ENCODE data around the gene ST6GAL2. TPM values are rescaled to one million over a fixed set of nuclear protein-coding genes. Genes with fewer than 3 reads are reported as not detected.

ST6GAL2 gene
- 0.58 and 0.77 TPM in 2 replicates for polyA plus RNA-seq (2012; rRNA removed)
- polyA plus RNA-seq (2012; cell fraction: cytosol; rRNA removed) = 0.54 and 0.93 TPM in 2 replicates
- polyA plus RNA-seq (2012; cell fraction: nucleus; rRNA removed) = 0.31 and 0.50 TPM in 2 replicates

GRCh38 chr2:106885971-106886915 is at the start of gene ST6GAL2:
TSS of gene ST6GAL2 (minus strand) at chr2:106886167. CDS start at chr2:106843977, 42,190 bp downstream.
- Histone ChIP-seq H3K79me2 (ENCODE audit: insufficient read depth) (0 out of 2 replicates have a peak, but pooled peaks cover 3% of the 10 kb centered on the region), H3K27ac (ENCODE audit: low read depth in 2 of 2, low read length in 1 of 2) (peak within 1 kb of the TSS; percentile 30 to 92; a peak in 3 of 4 replicates), H3K27me3 (ENCODE audit: insufficient read depth) (no peaks in the 10 kb centered on the region), H4K20me1 (ENCODE audit: insufficient read depth) (no peaks in the 10 kb centered on the region), H3K9me3 (no peaks in the 10 kb centered on the region), H2AFZ (ENCODE audit: low read depth) (peak within 1 kb of the TSS; percentile 88), H3K9ac (peak within 1 kb of the TSS; percentile 49; the same call in 1 of the 2 replicates), H3K4me2 (peak within 1 kb of the TSS; percentile 94), H3K9me2 (no peaks in the 10 kb centered on the region; the same call in 1 of the 2 replicates), H3F3A (replicated peaks; ENCODE audit: insufficient read depth) (peaks cover 5% of the 10 kb centered on the region), H3K36me3 (replicated peaks in 1 of 2; ENCODE audit: control insufficient read depth in 1 of 2, insufficient read depth in 2 of 2, low read length in 1 of 2) (no peaks in the 10 kb centered on the region), H3K4me3 (ENCODE audit: low read depth in 2 of 2, low read length in 1 of 2) (peak within 1 kb of the TSS; percentile 74 to 80), H3K4me1 (ENCODE audit: control insufficient read depth in 1 of 2, insufficient read depth in 2 of 2, low read depth in 1 of 2, low read length in 1 of 2) (peaks cover 0 to 12% of the 10 kb centered on the region in 2 experiments; a peak in 2 of 4 replicates)
- POLR2A ChIA-PET = interaction anchor here (0.9 to 2.0 kb wide), 2 partner anchors 70 to 304 kb away, joined by 4 to 6 read pairs; no protein-coding TSS in a partner anchor
- WGBS (ENCODE audit: low lambda C conversion rate) = 3% methylated on average over 31 of the region's 118 CpGs
- TF ChIP-seq SMC3 (IDR thresholded peaks at IDR 0.05; ENCODE audit: low read depth, low read length) = 0 out of 2 replicates have a peak, but pooled peaks have one; percentile 13
- 0 out of 2 replicates have a peak, but pooled peaks have one; percentile 45 for TF ChIP-seq FOXJ3 (CRISPR knock-in tag; IDR thresholded peaks at IDR 0.05)
- TF ChIP-seq MXI1 (IDR thresholded peaks at IDR 0.05; ENCODE audit: low read depth, low read length) = peak; percentile 75
- no peak for TF ChIP-seq RFX5 (IDR thresholded peaks at IDR 0.05; ENCODE audit: low read length)
- DNase-seq = peak; percentile 85
- CTCF ChIA-PET = interaction anchor here (0.7 to 1.4 kb wide), 9 partner anchors 14 to 262 kb away, joined by 3 to 5 read pairs (median 3); no protein-coding TSS in a partner anchor

GRCh38 chr2:106932644-106933043 is 46.7 kb upstream of the ST6GAL2 start:
- TF ChIP-seq ELF1 (IDR thresholded peaks at IDR 0.05) (no peak), MEF2A (IDR thresholded peaks at IDR 0.05; ENCODE audit: borderline replicate concordance, low read depth) (no peak), JUND (IDR thresholded peaks at IDR 0.05) (no peak), MAX (IDR thresholded peaks at IDR 0.05; ENCODE audit: low read depth) (no peak), NRF1 (IDR thresholded peaks at IDR 0.05; ENCODE audit: low read depth, low read length) (no peak)

More at GRCh38 chr2:106932644-106933043, 46.7 kb upstream of the ST6GAL2 start:
- Histone ChIP-seq H3K36me3 (replicated peaks in 1 of 2; ENCODE audit: control insufficient read depth in 1 of 2, insufficient read depth in 2 of 2, low read length in 1 of 2) (no peaks in the 10 kb centered on the region), H4K20me1 (ENCODE audit: insufficient read depth) (no peaks in the 10 kb centered on the region), H3K4me3 (ENCODE audit: low read depth in 2 of 2, low read length in 1 of 2) (no peak overlapping the region), H3K79me2 (ENCODE audit: insufficient read depth) (no peaks in the 10 kb centered on the region), H3K27me3 (ENCODE audit: insufficient read depth) (no peaks in the 10 kb centered on the region), H3K4me2 (no peak overlapping the region), H2AFZ (ENCODE audit: low read depth) (no peak overlapping the region), H3K9me2 (no peaks in the 10 kb centered on the region), H3F3A (replicated peaks; ENCODE audit: insufficient read depth) (no peaks in the 10 kb centered on the region), H3K9me3 (no peaks in the 10 kb centered on the region), H3K4me1 (ENCODE audit: control insufficient read depth in 1 of 2, insufficient read depth in 2 of 2, low read depth in 1 of 2, low read length in 1 of 2) (no peaks in the 10 kb centered on the region), H3K9ac (no peak overlapping the region), H3K27ac (ENCODE audit: low read depth in 2 of 2, low read length in 1 of 2) (no peak overlapping the region)
- 38% methylated on average over 3 of the region's 3 CpGs for WGBS (ENCODE audit: low lambda C conversion rate)
- no peak for DNase-seq
- ChIA-PET CTCF (no interaction called here), POLR2A (no interaction called here)
